Gastroesophageal sphincter (tissue), 4 donors: Measurements from ENCODE around the gene ISYNA1. TPM values are rescaled to one million over a fixed set of nuclear protein-coding genes. Genes with fewer than 3 reads are reported as not detected.
A peak's percentile ranks its signal among the peaks of the same experiment; 100 is the strongest.

ENCODE experiments used
- ATAC-seq: fragments of 150-250 bp; one replicate; pipeline ENCODE4 v1.9.1; 2016; ENCODE audit warnings: mild to moderate bottlenecking, moderate library complexity
- H3K27ac ChIP-seq, 4 donors: fragments of 200-600 bp; sonication (generic) in 3 of 4; 1 replicate in 3 of 4; 2 replicates in 1 of 4; pipeline ENCODE4 v1.5.1; 2016 to 2019
- H3K27me3 ChIP-seq: fragments of 200-600 bp; sonication (generic); one replicate; pipeline ENCODE4 v1.5.1; 2019
- H3K36me3 ChIP-seq, 2 donors: fragments of 200-600 bp; sonication (generic); one replicate each; pipeline ENCODE4 v1.5.1; 2019; ENCODE audit warnings: control low read depth in 1 of 2
- H3K4me1 ChIP-seq, 3 donors: fragments of 200-600 bp; sonication (generic); 1 replicate in 2 of 3; 2 replicates in 1 of 3; pipeline ENCODE4 v1.5.1; 2016 to 2019; ENCODE audit warnings: control low read depth in 2 of 3
- H3K4me3 ChIP-seq, 2 donors: fragments of 200-600 bp; sonication (generic); one replicate each; pipeline ENCODE4 v1.5.1; 2019; ENCODE audit warnings: mild to moderate bottlenecking in 1 of 2, moderate library complexity in 1 of 2
- H3K9me3 ChIP-seq, 3 donors: fragments of 200-600 bp; sonication (generic); one replicate each; pipeline ENCODE4 v1.5.1; 2017 to 2019; ENCODE audit warnings: control low read depth in 2 of 3
- EP300 ChIP-seq: sonication (generic); formaldehyde crosslinking; IDR thresholded peaks from one replicate; pipeline ENCODE4 v1.6.1; 2017; ENCODE audit warnings: antibody characterized with exemption, mild to moderate bottlenecking
- POLR2A ChIP-seq, 2 donors: fragments of 450-650 bp; IDR thresholded peaks; one replicate each; pipeline ENCODE4 v1.6.1; 2017; ENCODE audit warnings: antibody characterized with exemption in 2 of 2, mild to moderate bottlenecking in 2 of 2, moderate library complexity in 1 of 2
- POLR2AphosphoS5 ChIP-seq: sonication (generic); formaldehyde crosslinking; IDR thresholded peaks from one replicate; pipeline ENCODE4 v1.6.1; 2017; ENCODE audit warnings: antibody characterized with exemption
- WGBS, 2 donors: methylation state at CpG; one replicate each; pipeline ENCODE4 v1.1.5; 2018; ENCODE audit warnings: low coverage in 1 of 2; 5-methylcytosine and 5-hydroxymethylcytosine counted together
- total RNA-seq, 4 donors: library from RNA; depleted of rRNA; stranded (reverse); fragments of >200 nt; gene quantifications; one replicate each; pipeline ENCODE4 v1.1.0, GENCODE V29; 2016
- TF ChIP-seq, protein P1 (sequence below), 4 experiments: fragments of 200-600 bp in 2 of 4; fragments of 450-650 bp in 2 of 4; sonication (generic) in 1 of 4; IDR thresholded peaks; one replicate each; pipeline ENCODE4 v1.5.1; 2017 to 2019; ENCODE audit warnings: antibody characterized with exemption in 4 of 4, mild to moderate bottlenecking in 2 of 4, moderate library complexity in 2 of 4

Gene ISYNA1
- total RNA-seq, 4 donors from 2014 or later: 15.2 to 31.6 (median 19.8) TPM

DNA sequence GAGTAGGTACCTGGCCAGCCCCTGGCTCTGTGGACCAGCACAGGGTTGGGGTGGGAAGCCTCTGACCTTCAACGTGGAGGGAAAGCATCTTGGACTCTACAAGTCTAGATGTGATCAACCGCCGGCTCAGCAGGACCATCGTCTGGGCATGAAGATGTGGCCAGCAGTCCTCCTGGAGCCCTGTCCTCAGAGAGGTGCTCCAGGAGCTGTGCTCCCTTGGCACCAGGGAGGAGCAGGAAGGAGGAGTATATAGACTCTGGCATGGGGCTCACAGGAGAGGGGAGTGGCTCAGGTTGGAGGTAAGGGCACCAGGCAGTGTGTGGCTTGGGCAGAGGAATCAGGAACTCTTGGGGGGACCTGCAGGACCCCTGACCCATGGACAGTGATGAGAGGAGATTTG is 18.3 kb upstream of the ISYNA1 start:
- H3K9me3 ChIP-seq: no peaks in the 10 kb centered on the region
- H3K4me3 ChIP-seq: no peak overlapping the region
- no peak for ATAC-seq
- no peaks in the 10 kb centered on the region for H3K27me3 ChIP-seq
- TF ChIP-seq EP300 (no peak), POLR2AphosphoS5 (no peak)
- TF ChIP-seq, protein P1, sequence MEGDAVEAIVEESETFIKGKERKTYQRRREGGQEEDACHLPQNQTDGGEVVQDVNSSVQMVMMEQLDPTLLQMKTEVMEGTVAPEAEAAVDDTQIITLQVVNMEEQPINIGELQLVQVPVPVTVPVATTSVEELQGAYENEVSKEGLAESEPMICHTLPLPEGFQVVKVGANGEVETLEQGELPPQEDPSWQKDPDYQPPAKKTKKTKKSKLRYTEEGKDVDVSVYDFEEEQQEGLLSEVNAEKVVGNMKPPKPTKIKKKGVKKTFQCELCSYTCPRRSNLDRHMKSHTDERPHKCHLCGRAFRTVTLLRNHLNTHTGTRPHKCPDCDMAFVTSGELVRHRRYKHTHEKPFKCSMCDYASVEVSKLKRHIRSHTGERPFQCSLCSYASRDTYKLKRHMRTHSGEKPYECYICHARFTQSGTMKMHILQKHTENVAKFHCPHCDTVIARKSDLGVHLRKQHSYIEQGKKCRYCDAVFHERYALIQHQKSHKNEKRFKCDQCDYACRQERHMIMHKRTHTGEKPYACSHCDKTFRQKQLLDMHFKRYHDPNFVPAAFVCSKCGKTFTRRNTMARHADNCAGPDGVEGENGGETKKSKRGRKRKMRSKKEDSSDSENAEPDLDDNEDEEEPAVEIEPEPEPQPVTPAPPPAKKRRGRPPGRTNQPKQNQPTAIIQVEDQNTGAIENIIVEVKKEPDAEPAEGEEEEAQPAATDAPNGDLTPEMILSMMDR (IDR thresholded peaks at IDR 0.05): no peak
- 80% methylated on average over 1 of the region's 4 CpGs; no CpG with 5 or more reads in 1 of the 2 donors for WGBS, 2 donors
- peaks cover 0 to 60% of the 10 kb centered on the region in 2 donors for H3K36me3 ChIP-seq
- peaks cover 8 to 59% (median 29%) of the 10 kb centered on the region in 3 donors for H3K4me1 ChIP-seq
- H3K27ac ChIP-seq: peak overlapping the region in 3 of 4 donors; percentile 90 to 99 (median 91)

DNA sequence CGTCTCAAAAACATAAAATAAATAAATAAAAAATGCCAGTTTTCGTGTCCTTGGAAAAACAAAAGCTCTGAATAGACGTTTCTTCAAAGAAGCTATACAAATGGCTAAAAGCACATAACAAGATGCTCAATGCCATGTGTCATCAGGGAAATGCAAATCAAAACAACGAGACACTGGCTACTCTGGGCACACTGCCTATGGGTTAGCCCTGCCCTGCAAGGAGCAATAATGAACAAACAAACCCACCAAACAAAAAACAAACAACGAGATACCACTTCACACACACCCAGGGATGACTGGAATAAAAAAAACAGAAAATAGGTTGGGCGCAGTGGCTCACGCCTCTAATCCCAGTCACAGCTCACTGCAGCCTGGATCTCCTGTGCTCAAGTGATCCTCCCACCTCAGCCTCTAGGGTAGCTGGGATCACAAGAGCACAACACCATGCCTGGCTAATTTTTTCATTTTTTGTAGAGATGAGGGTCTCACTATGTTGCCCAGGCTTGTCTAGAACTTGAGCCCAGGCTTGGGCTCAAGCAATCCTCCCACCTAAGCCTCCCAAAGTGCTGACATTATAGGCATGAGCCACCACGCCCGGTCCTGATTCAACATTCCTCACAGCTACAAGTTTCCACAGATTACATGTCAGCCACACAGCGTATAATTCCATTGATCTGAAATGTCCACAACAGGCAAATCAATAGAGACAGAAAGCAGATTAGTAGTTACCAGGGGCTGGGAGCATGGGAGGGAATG is 15.5 kb upstream of the ISYNA1 start:
- WGBS, 2 donors: 80 to 83% methylated on average over 4 to 8 of the region's 10 CpGs
- H3K36me3 ChIP-seq: peaks cover 0 to 70% of the 10 kb centered on the region in 2 donors
- TF ChIP-seq, protein P1 (IDR thresholded peaks at IDR 0.05): no peak
- TF ChIP-seq POLR2AphosphoS5 (no peak), POLR2A (IDR thresholded peaks at IDR 0.05) (no peak), EP300 (no peak)
- no peaks in the 10 kb centered on the region for H3K27me3 ChIP-seq
- no peak overlapping the region for H3K27ac ChIP-seq
- ATAC-seq: no peak
- H3K4me3 ChIP-seq: no peak overlapping the region
- peaks cover 0 to 44% (median 23%) of the 10 kb centered on the region in 3 donors for H3K4me1 ChIP-seq
- H3K9me3 ChIP-seq: no peaks in the 10 kb centered on the region

DNA sequence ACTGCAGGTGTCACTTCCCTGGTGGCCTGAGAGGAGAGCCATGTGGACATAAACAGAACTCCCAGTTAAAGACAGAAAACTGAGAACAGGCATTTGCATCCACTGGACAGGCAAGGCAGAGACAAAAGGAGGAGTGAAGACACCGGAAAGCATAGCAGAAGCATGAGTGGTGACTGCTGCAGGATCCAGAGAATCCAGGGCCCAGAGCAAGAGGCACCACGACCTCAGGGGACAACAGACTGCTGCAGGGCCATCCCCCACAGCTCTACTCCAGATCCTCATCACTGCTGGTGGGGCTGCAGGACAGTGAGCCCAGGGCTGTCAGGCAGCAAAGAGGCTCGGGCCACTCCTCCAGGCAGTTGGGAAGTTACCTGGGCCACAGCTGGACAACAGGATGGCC is 14.5 kb upstream of the ISYNA1 start:
- H3K4me3 ChIP-seq: no peak overlapping the region
- no peaks in the 10 kb centered on the region for H3K27me3 ChIP-seq
- no peak overlapping the region for H3K27ac ChIP-seq
- H3K4me1 ChIP-seq: peaks cover 0 to 34% (median 16%) of the 10 kb centered on the region in 3 donors
- WGBS, 2 donors: 87 to 90% methylated on average over 2 to 3 of the region's 3 CpGs
- H3K9me3 ChIP-seq: no peaks in the 10 kb centered on the region
- ATAC-seq: no peak
- TF ChIP-seq EP300 (no peak), POLR2A (IDR thresholded peaks at IDR 0.05) (no peak), POLR2AphosphoS5 (no peak)
- TF ChIP-seq, protein P1 (IDR thresholded peaks at IDR 0.05): no peak
- H3K36me3 ChIP-seq: peaks cover 0 to 71% of the 10 kb centered on the region in 2 donors

DNA sequence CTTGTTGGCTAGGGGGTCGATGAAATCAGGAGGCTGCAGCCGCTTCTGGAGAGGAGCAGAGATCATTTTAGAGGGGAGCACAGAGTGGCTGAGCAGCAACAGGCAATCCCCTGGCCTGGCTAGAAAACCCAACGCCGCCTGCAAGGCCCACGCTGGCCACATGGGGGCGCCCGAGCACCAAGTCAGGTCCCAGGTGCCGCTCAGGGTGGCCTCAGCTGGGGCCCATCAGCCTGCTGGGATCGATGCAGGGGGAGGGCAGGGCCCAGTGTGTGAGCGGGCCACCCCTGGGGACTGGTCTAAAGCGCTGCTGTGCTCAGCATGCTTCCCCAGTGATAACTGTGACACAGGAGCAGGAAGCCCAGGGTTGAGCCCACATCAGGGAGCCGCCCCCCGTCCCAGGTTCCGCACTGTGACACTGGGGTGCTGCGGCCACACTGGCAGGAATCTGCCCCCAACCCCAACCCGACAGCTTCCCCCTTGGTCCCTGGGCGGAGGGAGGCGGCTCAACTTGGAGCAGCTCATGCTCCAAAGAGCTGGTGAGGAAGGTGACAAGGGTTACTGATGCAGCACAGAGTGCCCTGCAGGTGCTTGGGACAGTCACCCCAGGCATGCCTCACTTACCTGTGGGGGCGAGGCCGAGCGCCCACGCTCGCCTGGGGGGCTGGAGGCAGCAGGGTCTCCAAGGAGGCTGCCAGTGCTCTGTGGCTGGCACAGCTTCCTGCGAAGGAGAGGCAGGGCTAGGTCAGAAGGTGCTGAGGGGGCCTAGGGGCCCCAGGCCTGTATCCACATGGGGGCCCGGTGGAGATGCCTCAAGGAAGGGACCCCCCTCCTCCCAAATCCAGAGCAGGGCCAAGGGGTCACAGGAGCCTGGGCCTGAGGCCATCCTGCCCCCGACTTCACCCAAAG is 13.3 kb upstream of the ISYNA1 start:
- Histone ChIP-seq H3K9me3 (no peaks in the 10 kb centered on the region), H3K27me3 (no peaks in the 10 kb centered on the region), H3K36me3 (peaks cover 0 to 79% of the 10 kb centered on the region in 2 donors), H3K27ac (peak overlapping the region in 3 of 4 donors; percentile 12 to 52 (median 19)), H3K4me1 (peaks cover 0 to 22% (median 11%) of the 10 kb centered on the region in 3 donors), H3K4me3 (no peak overlapping the region)
- TF ChIP-seq EP300 (no peak), POLR2A (IDR thresholded peaks at IDR 0.05) (no peak), POLR2AphosphoS5 (peak; percentile 55)
- TF ChIP-seq, protein P1 (IDR thresholded peaks at IDR 0.05): peak in 3 of 4 experiments; percentile 96 to 99 (median 99)
- no CpG with 5 or more reads among the region's 26 CpGs for WGBS, 2 donors
- ATAC-seq: peak; percentile 87
